C4-2B (cell line): ENCODE measurements around the gene CPE.

Experiments used
- CTCF ChIP-seq: fragments of 450-650 bp; conservative IDR thresholded peaks from 2 replicates; pipeline ENCODE4 v1.5.1; 2017; ENCODE audit warnings: mild to moderate bottlenecking
- ZFX ChIP-seq: fragments of 450-650 bp; IDR thresholded peaks from 2 replicates; pipeline ENCODE4 v1.6.1; 2017

GRCh38 chr4:165384186-165384585 lies 5.4 kb downstream of the CPE start:
- TF ChIP-seq CTCF (no peak), ZFX (no peak)
